ENCODE measurements around the gene ZNF189. TPM values are rescaled to one million over a fixed set of nuclear protein-coding genes. Genes with fewer than 3 reads are reported as not detected.

Gene ZNF189
- total and polyA plus RNA-seq, 2 of the 4 experiments (the other 2 are of a cell fraction): 5.9 to 19.9 TPM

GRCh38 chr9:101369286-101369685 lies 29.4 kb upstream of the ZNF189 start:
- Histone ChIP-seq H2AK5ac (ENCODE audit: low read depth, low read length) (no peak overlapping the region), H3K79me1 (ENCODE audit: low read depth in 1 of 2, low read length in 2 of 2) (no peaks in the 10 kb centered on the region), H2AFZ (replicated peaks; ENCODE audit: low read length, poor library complexity) (no peak overlapping the region), H3K4me1 (ENCODE audit: control insufficient read depth, insufficient read depth, low read length) (no peaks in the 10 kb centered on the region), H2BK120ac (ENCODE audit: low read depth, low read length) (no peak overlapping the region), H3K18ac (ENCODE audit: low read depth, low read length) (no peak overlapping the region), H3K4me2 (ENCODE audit: low read depth, low read length) (no peak overlapping the region), H4K91ac (ENCODE audit: insufficient read depth, low read depth, low read length) (no peak overlapping the region), H3K14ac (replicated peaks; ENCODE audit: low read depth, low read length) (no peak overlapping the region), H2BK5ac (ENCODE audit: low read depth, low read length, poor library complexity, severe bottlenecking) (no peak overlapping the region), H3K9me3 (ENCODE audit: control insufficient read depth, insufficient read depth, low read length) (no peaks in the 10 kb centered on the region), H3K56ac (ENCODE audit: extremely low read depth, insufficient read depth, low read length) (no peak overlapping the region), H3K9me1 (ENCODE audit: insufficient read depth, low read length) (no peaks in the 10 kb centered on the region), H3K23ac (ENCODE audit: low read depth, low read length) (no peak overlapping the region), H2BK15ac (ENCODE audit: low read depth, low read length) (no peak overlapping the region), H2AK9ac (replicated peaks; ENCODE audit: low read depth, low read length, poor library complexity) (no peak overlapping the region), H4K20me1 (ENCODE audit: insufficient read depth, low read length) (no peaks in the 10 kb centered on the region), H3K27me3 (ENCODE audit: control insufficient read depth, insufficient read depth, low read length) (no peaks in the 10 kb centered on the region), H3K4ac (ENCODE audit: low read depth, low read length) (no peak overlapping the region), H3K36me3 (ENCODE audit: control insufficient read depth, insufficient read depth, low read length) (no peaks in the 10 kb centered on the region), H3K4me3 (ENCODE audit: insufficient read depth, low read depth, low read length) (no peak overlapping the region), H2BK20ac (ENCODE audit: low read depth, low read length) (no peak overlapping the region), H3K27ac (ENCODE audit: insufficient read depth, low read length) (no peak overlapping the region), H4K8ac (ENCODE audit: low read depth in 2 of 2, low read length in 2 of 2) (no peak overlapping the region), H4K5ac (ENCODE audit: low read depth, low read length) (no peak overlapping the region), H3K9ac (ENCODE audit: low read depth, low read length) (no peak overlapping the region)
- BruUV-seq (replicated peaks): no TSS peak
- ChIA-PET CTCF (no interaction called here), POLR2A (ENCODE audit: unreplicated experiment) (no interaction called here)
- DNase-seq (peak; percentile 5), ATAC-seq (ENCODE audit: low read depth) (no peak)
- TF ChIP-seq RAD21 (IDR thresholded peaks at IDR 0.05; ENCODE audit: low read length) (no peak), MAZ (IDR thresholded peaks at IDR 0.05; ENCODE audit: borderline replicate concordance, low read depth, low read length) (no peak), USF2 (IDR thresholded peaks at IDR 0.05; ENCODE audit: low read depth, low read length) (no peak), BHLHE40 (IDR thresholded peaks at IDR 0.05; ENCODE audit: low read depth, low read length) (no peak), NFE2L2 (IDR thresholded peaks at IDR 0.05; ENCODE audit: low read depth, low read length) (no peak), RFX5 (IDR thresholded peaks at IDR 0.05; ENCODE audit: low read depth, low read length) (no peak), FOS (IDR thresholded peaks at IDR 0.05; ENCODE audit: low read depth, low read length) (no peak)
- TF ChIP-seq, protein P1, sequence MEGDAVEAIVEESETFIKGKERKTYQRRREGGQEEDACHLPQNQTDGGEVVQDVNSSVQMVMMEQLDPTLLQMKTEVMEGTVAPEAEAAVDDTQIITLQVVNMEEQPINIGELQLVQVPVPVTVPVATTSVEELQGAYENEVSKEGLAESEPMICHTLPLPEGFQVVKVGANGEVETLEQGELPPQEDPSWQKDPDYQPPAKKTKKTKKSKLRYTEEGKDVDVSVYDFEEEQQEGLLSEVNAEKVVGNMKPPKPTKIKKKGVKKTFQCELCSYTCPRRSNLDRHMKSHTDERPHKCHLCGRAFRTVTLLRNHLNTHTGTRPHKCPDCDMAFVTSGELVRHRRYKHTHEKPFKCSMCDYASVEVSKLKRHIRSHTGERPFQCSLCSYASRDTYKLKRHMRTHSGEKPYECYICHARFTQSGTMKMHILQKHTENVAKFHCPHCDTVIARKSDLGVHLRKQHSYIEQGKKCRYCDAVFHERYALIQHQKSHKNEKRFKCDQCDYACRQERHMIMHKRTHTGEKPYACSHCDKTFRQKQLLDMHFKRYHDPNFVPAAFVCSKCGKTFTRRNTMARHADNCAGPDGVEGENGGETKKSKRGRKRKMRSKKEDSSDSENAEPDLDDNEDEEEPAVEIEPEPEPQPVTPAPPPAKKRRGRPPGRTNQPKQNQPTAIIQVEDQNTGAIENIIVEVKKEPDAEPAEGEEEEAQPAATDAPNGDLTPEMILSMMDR (conservative IDR thresholded peaks at IDR 0.05; ENCODE audit: low read depth, low read length): no peak
- WGBS, 2 experiments (ENCODE audit: extremely low coverage in 2 of 2, insufficient read length in 1 of 2): no CpG with 5 or more reads among the region's 2 CpGs
- in situ Hi-C loops (cut with MboI; ENCODE audit: low sequenced_read_pairs): no loop called here
- dilution Hi-C loops (cut with HindIII; ENCODE audit: low sequenced_read_pairs, unreplicated experiment): no loop called here
- intact Hi-C loops (cut with micrococcal nuclease): no loop called here

Measured in IMR-90 (cell line).